Fibroblast of villous mesenchyme (primary cell): ENCODE data around the gene PLEKHA1. TPM values are rescaled to one million over a fixed set of nuclear protein-coding genes. Genes with fewer than 3 reads are reported as not detected.

ENCODE experiments used
- DNase-seq: peaks from one replicate; pipeline ENCODE4 v3.0.0-alpha.2; 2010; ENCODE audit warnings: low read depth
- H3K4me3 ChIP-seq: 2 replicates; pipeline ENCODE4 v1.5.1; 2011; ENCODE audit warnings: low read depth, mild to moderate bottlenecking, low read length
- CTCF ChIP-seq: IDR thresholded peaks from 2 replicates; pipeline ENCODE4 v1.5.1; 2012; ENCODE audit warnings: low read depth, mild to moderate bottlenecking, low read length; ENCODE audit not compliant: insufficient read depth
- total RNA-seq: library from RNA; depleted of rRNA; stranded (reverse); fragments of >200 nt; gene quantifications from 2 replicates; pipeline ENCODE4 v1.2.3, GENCODE V29; 2012

PLEKHA1 gene
- total RNA-seq, 1 donor, result 15.5 TPM

GRCh38 chr10:122362621-122363020 is 11.9 kb upstream of the PLEKHA1 start:
- no peak for TF ChIP-seq CTCF
- no peak overlapping the region for H3K4me3 ChIP-seq
- DNase-seq, result no peak

DNA sequence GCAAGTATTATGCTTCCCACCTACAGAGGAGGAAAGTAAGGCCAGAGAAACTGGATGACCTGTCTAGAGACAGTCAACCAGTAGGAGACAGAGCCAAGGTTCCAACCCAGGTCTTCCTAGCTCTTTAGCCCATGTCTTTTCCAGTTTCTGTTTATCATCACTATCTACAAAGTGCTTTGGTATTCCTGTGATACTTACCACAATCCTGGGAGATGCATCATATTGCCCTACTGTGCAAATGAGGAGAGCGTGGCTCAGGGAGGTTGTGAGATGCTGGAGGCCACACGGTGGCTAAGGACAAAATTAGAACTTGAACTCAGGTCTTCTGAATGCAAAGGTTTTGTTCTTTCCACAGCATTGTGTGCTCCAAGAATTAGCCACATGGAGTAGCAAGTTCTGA is 11.2 kb upstream of the PLEKHA1 start:
- no peak for DNase-seq
- no peak overlapping the region for H3K4me3 ChIP-seq
- TF ChIP-seq CTCF, result no peak

- TF ChIP-seq CTCF, result no peak
- no peak for DNase-seq
- H3K4me3 ChIP-seq, result no peak overlapping the region
These were observed 10.6 kb upstream of the PLEKHA1 start for GRCh38 chr10:122363722-122364463.

GRCh38 chr10:122368502-122369254 is 5.8 kb upstream of the PLEKHA1 start:
- H3K4me3 ChIP-seq, result no peak overlapping the region
- no peak for DNase-seq
- no peak for TF ChIP-seq CTCF

DNA sequence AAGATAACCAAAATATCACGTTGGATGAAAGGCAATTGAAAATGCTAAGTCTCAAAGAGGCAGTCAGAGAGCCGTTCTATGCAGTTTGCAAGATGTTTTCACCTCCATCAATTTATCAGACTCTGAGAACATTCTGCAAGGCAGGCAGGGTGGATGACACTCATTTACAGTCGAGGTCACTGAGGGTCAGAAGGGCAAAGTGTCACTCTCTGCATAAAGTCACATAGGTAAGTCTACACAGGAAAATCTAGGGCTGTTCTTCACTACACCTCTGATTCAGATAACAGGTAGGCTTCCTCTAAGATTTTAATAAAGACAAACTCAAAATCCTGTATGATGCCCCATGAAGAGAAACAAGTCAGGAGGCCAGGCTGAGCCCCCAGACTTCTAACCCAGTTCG is 1.4 kb upstream of the PLEKHA1 start:
- no peak overlapping the region for H3K4me3 ChIP-seq
- no peak for TF ChIP-seq CTCF
- DNase-seq, result no peak

GRCh38 chr10:122373721-122374120 is 787 bp upstream of the PLEKHA1 start:
- peak overlapping the region; percentile 58 for H3K4me3 ChIP-seq
- no peak for TF ChIP-seq CTCF
- DNase-seq, result peak; percentile 2
